ENCODE data around the gene AKAP6. TPM values are rescaled to one million over a fixed set of nuclear protein-coding genes. Genes with fewer than 3 reads are reported as not detected.

Gene AKAP6
- total RNA-seq, 1 donor from 2014 or later = 8.5 TPM

GRCh38 chr14:32343926-32344430, 14.9 kb downstream of the AKAP6 start:
- Mint-ChIP-seq H3K27me3 (ENCODE audit: low read depth) (no peaks in the 10 kb centered on the region), H3K4me1 (peaks cover 35% of the 10 kb centered on the region), H3K36me3 (no peaks in the 10 kb centered on the region), H3K4me3 (no peak overlapping the region), H3K9me3 (no peaks in the 10 kb centered on the region), H3K27ac (no peak overlapping the region)
- TF ChIP-seq CTCF (IDR thresholded peaks at IDR 0.05; ENCODE audit: unreplicated experiment) = no peak
- no peak for DNase-seq (ENCODE audit: low spot score in 2 of 2, unreplicated experiment in 2 of 2)

GRCh38 chr14:32345311-32345791, 16.3 kb downstream of the AKAP6 start:
- Mint-ChIP-seq H3K4me3 (no peak overlapping the region), H3K36me3 (no peaks in the 10 kb centered on the region), H3K4me1 (peaks cover 29% of the 10 kb centered on the region), H3K27me3 (ENCODE audit: low read depth) (no peaks in the 10 kb centered on the region), H3K9me3 (no peaks in the 10 kb centered on the region), H3K27ac (peak overlapping the region; percentile 83)
- TF ChIP-seq CTCF (IDR thresholded peaks at IDR 0.05; ENCODE audit: unreplicated experiment) = no peak
- no peak for DNase-seq (ENCODE audit: low spot score in 2 of 2, unreplicated experiment in 2 of 2)

- no peak overlapping the region for H3K4me3 Mint-ChIP-seq
- H3K27ac Mint-ChIP-seq = no peak overlapping the region
- peaks cover 18% of the 10 kb centered on the region for H3K4me1 Mint-ChIP-seq
- H3K27me3 Mint-ChIP-seq (ENCODE audit: low read depth) = no peaks in the 10 kb centered on the region
- H3K9me3 Mint-ChIP-seq = peaks cover 8% of the 10 kb centered on the region
- no peak for TF ChIP-seq CTCF (IDR thresholded peaks at IDR 0.05; ENCODE audit: unreplicated experiment)
- H3K36me3 Mint-ChIP-seq = no peaks in the 10 kb centered on the region
- no peak for DNase-seq (ENCODE audit: low spot score in 2 of 2, unreplicated experiment in 2 of 2)
These were observed 20.2 kb downstream of the AKAP6 start for GRCh38 chr14:32349322-32349721.

GRCh38 chr14:32350020-32350419, 20.9 kb downstream of the AKAP6 start:
- no peaks in the 10 kb centered on the region for H3K27me3 Mint-ChIP-seq (ENCODE audit: low read depth)
- H3K9me3 Mint-ChIP-seq = peaks cover 11% of the 10 kb centered on the region
- no peak overlapping the region for H3K27ac Mint-ChIP-seq
- peaks cover 23% of the 10 kb centered on the region for H3K4me1 Mint-ChIP-seq
- DNase-seq (ENCODE audit: low spot score in 2 of 2, unreplicated experiment in 2 of 2) = no peak
- no peak overlapping the region for H3K4me3 Mint-ChIP-seq
- H3K36me3 Mint-ChIP-seq = peaks cover 2% of the 10 kb centered on the region
- no peak for TF ChIP-seq CTCF (IDR thresholded peaks at IDR 0.05; ENCODE audit: unreplicated experiment)

GRCh38 chr14:32352631-32353030, 23.5 kb downstream of the AKAP6 start:
- Mint-ChIP-seq H3K9me3 (peaks cover 11% of the 10 kb centered on the region), H3K27ac (no peak overlapping the region), H3K27me3 (ENCODE audit: low read depth) (no peaks in the 10 kb centered on the region), H3K4me3 (no peak overlapping the region), H3K36me3 (peaks cover 2% of the 10 kb centered on the region), H3K4me1 (peaks cover 10% of the 10 kb centered on the region)
- TF ChIP-seq CTCF (IDR thresholded peaks at IDR 0.05; ENCODE audit: unreplicated experiment) = no peak
- DNase-seq (ENCODE audit: low spot score in 2 of 2, unreplicated experiment in 2 of 2) = no peak

GRCh38 chr14:32354716-32355115, 25.6 kb downstream of the AKAP6 start:
- no peak for DNase-seq (ENCODE audit: low spot score in 2 of 2, unreplicated experiment in 2 of 2)
- H3K36me3 Mint-ChIP-seq = peaks cover 2% of the 10 kb centered on the region
- no peak overlapping the region for H3K27ac Mint-ChIP-seq
- no peak overlapping the region for H3K4me3 Mint-ChIP-seq
- H3K4me1 Mint-ChIP-seq = peaks cover 6% of the 10 kb centered on the region
- no peak for TF ChIP-seq CTCF (IDR thresholded peaks at IDR 0.05; ENCODE audit: unreplicated experiment)
- H3K27me3 Mint-ChIP-seq (ENCODE audit: low read depth) = no peaks in the 10 kb centered on the region
- H3K9me3 Mint-ChIP-seq = peaks cover 11% of the 10 kb centered on the region

All from mesothelial cell of epicardium (in vitro differentiated cells).